ENCODE data around the gene DNAJC5.

GRCh38 chr20:63966944-63967322 lies 72.0 kb downstream of the DNAJC5 start:
- TF ChIP-seq CTCF (IDR thresholded peaks at IDR 0.05; ENCODE audit: insufficient read depth, low read length, poor library complexity, severe bottlenecking) (no peak), EZH2phosphoT487 (conservative IDR thresholded peaks at IDR 0.05; ENCODE audit: low read length) (no peak)

Measured in SU-DHL-6 (cell line).